SH-SY5Y (cell line): ENCODE data around the gene COG7.

Source experiments
- GATA2 ChIP-seq: IDR thresholded peaks from 2 replicates; pipeline ENCODE4 v1.6.1; 2011; ENCODE audit warnings: mild to moderate bottlenecking, low read depth, low read length
- GATA3 ChIP-seq: IDR thresholded peaks from 2 replicates; pipeline ENCODE4 v1.6.1; 2011; ENCODE audit warnings: low read depth, mild to moderate bottlenecking, low read length, moderate library complexity

- no peak for TF ChIP-seq GATA2
- TF ChIP-seq GATA3 = no peak
These were observed 4.6 kb downstream of the COG7 start for GRCh38 chr16:23448392-23448791.
